GM23338 (cell line): ENCODE measurements around the gene JCHAIN. TPM values are rescaled to one million over a fixed set of nuclear protein-coding genes. Genes with fewer than 3 reads are reported as not detected.

Source experiments
- ATAC-seq: fragments of 200-7000 bp; cut with Tn5 transposase; 3 replicates; pipeline ENCODE4 v1.9.1; 2020
- DNase-seq: peaks from one replicate; pipeline ENCODE4 v3.0.0-alpha.2; 2015; ENCODE audit warnings: low spot score
- H2AFZ ChIP-seq: fragments of 200-600 bp; sonication (generic); 2 replicates; pipeline ENCODE4 v1.8.0; 2016; ENCODE audit warnings: antibody characterized with exemption, mild to moderate bottlenecking, moderate library complexity
- H3F3A ChIP-seq: fragments of 200-600 bp; sonication (generic); replicated peaks from 2 replicates; pipeline ENCODE4 v1.8.0; 2017; ENCODE audit warnings: antibody characterized with exemption, mixed run types, low read depth
- H3K27ac ChIP-seq: fragments of 200-600 bp; sonication (generic); 2 replicates; pipeline ENCODE4 v1.6.1; 2016; ENCODE audit warnings: low read depth
- H3K27me3 ChIP-seq: fragments of 200-600 bp; sonication (generic); 2 replicates; pipeline ENCODE4 v1.8.0; 2016; ENCODE audit warnings: mild to moderate bottlenecking, mixed run types, moderate library complexity; ENCODE audit not compliant: insufficient read depth
- H3K36me3 ChIP-seq: fragments of 200-600 bp; sonication (generic); 2 replicates; pipeline ENCODE4 v1.8.0; 2016; ENCODE audit warnings: mild to moderate bottlenecking; ENCODE audit not compliant: insufficient read depth
- H3K4me1 ChIP-seq: fragments of 200-600 bp; sonication (generic); 2 replicates; pipeline ENCODE4 v1.8.0; 2016; ENCODE audit warnings: mild to moderate bottlenecking, moderate library complexity; ENCODE audit not compliant: insufficient read depth
- H3K4me2 ChIP-seq: fragments of 200-600 bp; sonication (generic); 2 replicates; pipeline ENCODE4 v1.7.1; 2017; ENCODE audit warnings: mixed run types
- H3K4me3 ChIP-seq: fragments of 200-600 bp; sonication (generic); 2 replicates; pipeline ENCODE4 v1.6.1; 2016; ENCODE audit warnings: mixed run types
- H3K79me2 ChIP-seq: fragments of 200-600 bp; sonication (generic); replicated peaks from 2 replicates; pipeline ENCODE4 v1.8.0; 2017; ENCODE audit warnings: mild to moderate bottlenecking; ENCODE audit not compliant: insufficient read depth
- H3K9me2 ChIP-seq: fragments of 200-600 bp; sonication (generic); 2 replicates; pipeline ENCODE4 v1.8.0; 2017; ENCODE audit not compliant: insufficient read depth
- H4K20me1 ChIP-seq: fragments of 200-600 bp; sonication (generic); replicated peaks from 2 replicates; pipeline ENCODE4 v1.8.0; 2017; ENCODE audit warnings: mild to moderate bottlenecking; ENCODE audit not compliant: insufficient read depth
- H3K27ac Mint-ChIP-seq: 2 replicates; pipeline ENCODE4 v1.8.0; 2020; ENCODE audit warnings: inconsistent platforms, mild to moderate bottlenecking, moderate library complexity, mixed read lengths
- H3K27me3 Mint-ChIP-seq: 3 replicates; pipeline ENCODE4 v1.8.0; 2022; ENCODE audit warnings: low read depth, mild to moderate bottlenecking, moderate library complexity, mixed read lengths, inconsistent platforms; ENCODE audit not compliant: insufficient read depth, poor library complexity
- H3K36me3 Mint-ChIP-seq: 3 replicates; pipeline ENCODE4 v1.8.0; 2021; ENCODE audit warnings: low read depth, mild to moderate bottlenecking, inconsistent platforms, moderate library complexity, mixed read lengths
- H3K4me1 Mint-ChIP-seq: 3 replicates; pipeline ENCODE4 v1.8.0; 2020; ENCODE audit warnings: mild to moderate bottlenecking, inconsistent platforms, mixed read lengths
- H3K4me3 Mint-ChIP-seq: 3 replicates; pipeline ENCODE4 v1.8.0; 2021; ENCODE audit warnings: moderate library complexity, mild to moderate bottlenecking, inconsistent platforms, mixed read lengths
- H3K9me3 Mint-ChIP-seq: 3 replicates; pipeline ENCODE4 v1.8.0; 2020; ENCODE audit warnings: moderate library complexity, mild to moderate bottlenecking, inconsistent platforms, mixed read lengths
- CREB1 ChIP-seq: fragments of 250-450 bp; sonication (Bioruptor Pico); IDR thresholded peaks from 2 replicates; pipeline ENCODE4 v1.5.0; 2020; ENCODE audit warnings: low read depth, mild to moderate bottlenecking, moderate library complexity
- CTCF ChIP-seq, 2 experiments: fragments of 200-600 bp in 1 of 2; sonication (generic) in 1 of 2; conservative IDR thresholded peaks; 2 replicates each; pipeline versions ENCODE4 v1.5.1 to v1.6.1; 2016 to 2017; ENCODE audit warnings: antibody characterized with exemption in 2 of 2, low read depth in 2 of 2, mild to moderate bottlenecking in 2 of 2, moderate library complexity in 1 of 2
- ETS1 ChIP-seq: IDR thresholded peaks from 2 replicates; pipeline ENCODE4 v1.6.1; 2016; ENCODE audit warnings: antibody characterized with exemption
- EZH2 ChIP-seq: fragments of 200-600 bp; sonication (generic); IDR thresholded peaks from one replicate; pipeline ENCODE4 v1.8.0; 2017; ENCODE audit warnings: antibody characterized with exemption, mild to moderate bottlenecking, low read depth; ENCODE audit not compliant: unreplicated experiment
- EZH2phosphoT487 ChIP-seq: fragments of 200-600 bp; sonication (generic); IDR thresholded peaks from one replicate; pipeline ENCODE4 v1.8.1; 2018; ENCODE audit warnings: antibody characterized with exemption; ENCODE audit not compliant: unreplicated experiment
- JUNB ChIP-seq: IDR thresholded peaks from one replicate; pipeline ENCODE4 v1.6.1; 2016; ENCODE audit warnings: antibody characterized with exemption; ENCODE audit not compliant: unreplicated experiment
- NANOG ChIP-seq: IDR thresholded peaks from 2 replicates; pipeline ENCODE4 v1.6.1; 2016; ENCODE audit warnings: antibody characterized with exemption, borderline replicate concordance
- POLR2AphosphoS5 ChIP-seq: IDR thresholded peaks from 2 replicates; pipeline ENCODE4 v1.6.1; 2016; ENCODE audit warnings: antibody characterized with exemption, low read depth
- REST ChIP-seq: IDR thresholded peaks from one replicate; pipeline ENCODE4 v1.6.1; 2018; ENCODE audit warnings: antibody characterized with exemption; ENCODE audit not compliant: unreplicated experiment
- STAT1 ChIP-seq: IDR thresholded peaks from one replicate; pipeline ENCODE4 v1.6.1; 2016; ENCODE audit warnings: antibody characterized with exemption; ENCODE audit not compliant: unreplicated experiment
- ZNF114 ChIP-seq: fragments of 250-450 bp; sonication (Bioruptor Pico); IDR thresholded peaks from 2 replicates; pipeline ENCODE4 v1.5.0; 2020; ENCODE audit warnings: mild to moderate bottlenecking, moderate library complexity
- ZNF331 ChIP-seq: fragments of 250-450 bp; sonication (Bioruptor Pico); IDR thresholded peaks from 2 replicates; pipeline ENCODE4 v1.5.0; 2020; ENCODE audit warnings: low read depth, mild to moderate bottlenecking, moderate library complexity
- polyA plus RNA-seq: library from polyadenylated mRNA; unstranded; fragments of >200 nt; fragmentation: Nextera tagmentation; extraction: Ambion mirVana; gene quantifications from 2 replicates; pipeline ENCODE4 v1.2.1, GENCODE V29; 2016
- total RNA-seq: library from RNA; depleted of rRNA; stranded (reverse); fragments of >200 nt; shearing (Covaris generic); gene quantifications from 2 replicates; pipeline ENCODE4 v1.2.3, GENCODE V29; 2014

Gene JCHAIN
- total and polyA plus RNA-seq, 2 experiments from 2014 or later = 0.23 TPM; not detected in 1

- TF ChIP-seq REST (no peak), NANOG (no peak), ZNF114 (CRISPR knock-in tag) (no peak), EZH2phosphoT487 (no peak), STAT1 (no peak)
Observed at GRCh38 chr4:70608324-70608723, 58.0 kb downstream of the JCHAIN start (continued).

- no peaks in the 10 kb centered on the region for H3K36me3 ChIP-seq
- H3K27ac ChIP-seq = no peak overlapping the region
- Mint-ChIP-seq H3K4me3 (no peak overlapping the region), H3K4me1 (peaks cover 6% of the 10 kb centered on the region; the same call in 1 of the 3 replicates), H3K9me3 (no peaks in the 10 kb centered on the region; the same call in 2 of the 3 replicates), H3K27me3 (peaks cover 2% of the 10 kb centered on the region), H3K36me3 (no peaks in the 10 kb centered on the region), H3K27ac (no peak overlapping the region)
- DNase-seq (no peak), ATAC-seq (no peak)
- H2AFZ ChIP-seq = no peak overlapping the region
- no peak overlapping the region for H3K4me2 ChIP-seq
- H3K79me2 ChIP-seq = no peaks in the 10 kb centered on the region
- H3K4me1 ChIP-seq = no peaks in the 10 kb centered on the region
- H4K20me1 ChIP-seq = no peaks in the 10 kb centered on the region
- no peak overlapping the region for H3K4me3 ChIP-seq
- H3F3A ChIP-seq = no peaks in the 10 kb centered on the region
- no peaks in the 10 kb centered on the region for H3K27me3 ChIP-seq
- H3K9me2 ChIP-seq = peaks cover 7% of the 10 kb centered on the region
- TF ChIP-seq ZNF114 (CRISPR knock-in tag) = no peak
- no peak for TF ChIP-seq CTCF (conservative IDR thresholded peaks at IDR 0.05; ENCODE audit: low read depth in 2 of 2)
- no peak for TF ChIP-seq NANOG
- no peak for TF ChIP-seq ETS1
- no peak for TF ChIP-seq STAT1
- no peak for TF ChIP-seq ZNF331 (CRISPR knock-in tag)
- no peak for TF ChIP-seq JUNB
- TF ChIP-seq REST = no peak
- no peak for TF ChIP-seq POLR2AphosphoS5
- TF ChIP-seq EZH2phosphoT487 = no peak
- no peak for TF ChIP-seq CREB1 (CRISPR knock-in tag)
- TF ChIP-seq EZH2 = no peak
Observed at GRCh38 chr4:70607334-70607853, 58.9 kb downstream of the JCHAIN start.
